ENCODE results near the gene UQCRC1. TPM values are rescaled to one million over a fixed set of nuclear protein-coding genes. Genes with fewer than 3 reads are reported as not detected.

The UQCRC1 gene
- total RNA-seq, 1 experiment from 2014 or later = 575 TPM

GRCh38 chr3:48592519-48593087, 16.8 kb downstream of the UQCRC1 start:
- no peak overlapping the region for H3K9ac ChIP-seq (ENCODE audit: low read length)
- CTCF ChIA-PET = no interaction called here
- DNase-seq = no peak
- H3K4me2 ChIP-seq (ENCODE audit: low read length) = no peak overlapping the region
- H3K27ac ChIP-seq (ENCODE audit: low read length) = no peak overlapping the region
- H3K36me3 ChIP-seq (ENCODE audit: low read depth, low read length) = peaks cover 5% of the 10 kb centered on the region
- H3K4me1 ChIP-seq (ENCODE audit: insufficient read depth, low read length) = peaks cover 29% of the 10 kb centered on the region
- H3K9me3 ChIP-seq (ENCODE audit: low read length) = no peaks in the 10 kb centered on the region
- POLR2A ChIA-PET (ENCODE audit: unreplicated experiment) = no interaction called here
- H3K79me2 ChIP-seq (ENCODE audit: low read length) = no peaks in the 10 kb centered on the region
- no peaks in the 10 kb centered on the region for H4K20me1 ChIP-seq (ENCODE audit: low read length)
- H3F3A ChIP-seq (ENCODE audit: low read length, unreplicated experiment) = no peaks in the 10 kb centered on the region
- no peaks in the 10 kb centered on the region for H3K9me2 ChIP-seq (replicated peaks; ENCODE audit: low read length)
- no TSS peak for BruUV-seq (replicated peaks)
- TF ChIP-seq EZH2 (IDR thresholded peaks at IDR 0.05; ENCODE audit: low read length, unreplicated experiment) (no peak), CTCF (conservative IDR thresholded peaks at IDR 0.05; ENCODE audit: low read depth, low read length) (no peak)
- no peak overlapping the region for H3K4me3 ChIP-seq (ENCODE audit: low read length)
- H2AFZ ChIP-seq (ENCODE audit: low read length) = no peak overlapping the region
- H3K27me3 ChIP-seq (ENCODE audit: low read length) = no peaks in the 10 kb centered on the region
- no peak for ATAC-seq
- intact Hi-C loops (cut with micrococcal nuclease) = no loop called here

DNA sequence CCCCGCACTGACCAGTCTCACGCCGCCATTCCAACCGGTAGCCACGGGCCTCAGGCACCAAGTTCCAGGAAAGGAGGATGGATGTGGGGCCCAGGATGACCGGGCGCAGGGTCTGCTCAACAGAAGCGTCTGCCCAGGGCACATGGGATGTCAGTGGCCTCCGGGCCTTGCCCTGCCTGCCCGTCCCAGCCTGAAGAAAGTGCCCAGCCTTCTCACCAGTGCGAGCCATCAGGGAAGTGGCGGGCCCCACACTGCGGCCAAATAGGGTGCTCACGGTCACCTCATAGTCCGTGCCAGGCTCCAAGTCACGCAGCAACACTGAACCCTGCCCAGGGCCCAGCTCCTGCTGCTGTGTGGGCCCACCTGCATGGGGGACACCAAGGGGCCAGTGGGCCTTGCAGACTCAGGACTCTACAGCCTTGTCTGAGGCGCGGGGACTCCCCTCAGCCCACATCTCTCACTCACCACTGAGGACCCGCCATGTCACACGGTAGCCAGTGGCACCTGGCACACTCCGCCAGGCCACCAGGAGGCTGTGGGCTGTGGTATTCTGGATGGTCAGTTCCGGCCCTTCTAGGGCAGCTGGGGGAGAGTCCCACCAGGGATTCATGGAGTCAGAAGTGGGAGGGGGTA, 17.4 kb downstream of the UQCRC1 start:
- intact Hi-C loops (cut with micrococcal nuclease) = no loop called here
- Histone ChIP-seq H3F3A (ENCODE audit: low read length, unreplicated experiment) (no peaks in the 10 kb centered on the region), H3K4me2 (ENCODE audit: low read length) (no peak overlapping the region), H2AFZ (ENCODE audit: low read length) (no peak overlapping the region), H3K36me3 (ENCODE audit: low read depth, low read length) (no peaks in the 10 kb centered on the region), H4K20me1 (ENCODE audit: low read length) (no peaks in the 10 kb centered on the region), H3K27me3 (ENCODE audit: low read length) (no peaks in the 10 kb centered on the region), H3K27ac (ENCODE audit: low read length) (no peak overlapping the region), H3K9me2 (replicated peaks; ENCODE audit: low read length) (no peaks in the 10 kb centered on the region), H3K9me3 (ENCODE audit: low read length) (no peaks in the 10 kb centered on the region), H3K4me3 (ENCODE audit: low read length) (no peak overlapping the region), H3K79me2 (ENCODE audit: low read length) (no peaks in the 10 kb centered on the region), H3K4me1 (ENCODE audit: insufficient read depth, low read length) (peaks cover 23% of the 10 kb centered on the region), H3K9ac (ENCODE audit: low read length) (no peak overlapping the region)
- no TSS peak for BruUV-seq (replicated peaks)
- DNase-seq = no peak
- CTCF ChIA-PET = no interaction called here
- TF ChIP-seq CTCF (conservative IDR thresholded peaks at IDR 0.05; ENCODE audit: low read depth, low read length) (no peak), EZH2 (IDR thresholded peaks at IDR 0.05; ENCODE audit: low read length, unreplicated experiment) (no peak), EZH2phosphoT487 (IDR thresholded peaks at IDR 0.05; ENCODE audit: borderline replicate concordance, low read length) (no peak)
- no peak for ATAC-seq
- POLR2A ChIA-PET (ENCODE audit: unreplicated experiment) = no interaction called here

DNA sequence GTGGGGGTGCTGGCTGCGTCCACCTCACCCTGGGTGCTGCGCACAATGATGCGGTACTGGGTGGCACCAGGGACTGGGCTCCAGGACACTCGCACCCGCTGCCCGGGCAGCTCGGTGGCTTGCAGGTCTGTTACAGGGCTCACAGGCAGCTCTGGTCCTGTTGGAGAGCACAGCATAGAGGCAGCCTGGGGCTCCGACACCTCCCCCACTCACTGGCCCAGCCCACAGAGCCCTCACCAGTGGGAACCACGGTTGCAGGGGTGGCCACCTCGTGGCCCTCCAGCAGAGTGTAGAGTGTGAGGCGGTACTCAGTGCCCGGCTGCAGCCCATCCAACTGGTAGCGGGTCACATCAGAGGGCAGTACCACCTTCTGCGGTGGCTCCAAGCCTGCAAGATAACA, 18.0 kb downstream of the UQCRC1 start:
- no peak for TF ChIP-seq CTCF (conservative IDR thresholded peaks at IDR 0.05; ENCODE audit: low read depth, low read length)
- TF ChIP-seq EZH2 (IDR thresholded peaks at IDR 0.05; ENCODE audit: low read length, unreplicated experiment) = no peak
- TF ChIP-seq EZH2phosphoT487 (IDR thresholded peaks at IDR 0.05; ENCODE audit: borderline replicate concordance, low read length) = no peak
- no peak for ATAC-seq
- Histone ChIP-seq H3K9me3 (ENCODE audit: low read length) (no peaks in the 10 kb centered on the region), H3K4me1 (ENCODE audit: insufficient read depth, low read length) (peaks cover 18% of the 10 kb centered on the region), H3K79me2 (ENCODE audit: low read length) (no peaks in the 10 kb centered on the region), H3K27me3 (ENCODE audit: low read length) (no peaks in the 10 kb centered on the region), H3K9me2 (replicated peaks; ENCODE audit: low read length) (no peaks in the 10 kb centered on the region), H3K27ac (ENCODE audit: low read length) (no peak overlapping the region), H4K20me1 (ENCODE audit: low read length) (no peaks in the 10 kb centered on the region), H3K4me3 (ENCODE audit: low read length) (no peak overlapping the region), H2AFZ (ENCODE audit: low read length) (no peak overlapping the region), H3K36me3 (ENCODE audit: low read depth, low read length) (no peaks in the 10 kb centered on the region), H3K9ac (ENCODE audit: low read length) (no peak overlapping the region), H3F3A (ENCODE audit: low read length, unreplicated experiment) (no peaks in the 10 kb centered on the region), H3K4me2 (ENCODE audit: low read length) (no peak overlapping the region)
- POLR2A ChIA-PET (ENCODE audit: unreplicated experiment) = no interaction called here
- no peak for DNase-seq
- CTCF ChIA-PET = interaction anchor here (0.5 kb wide), 1 partner anchor 11 kb away, joined by 8 read pairs; no protein-coding TSS in a partner anchor
- BruUV-seq (replicated peaks) = no TSS peak
- intact Hi-C loops (cut with micrococcal nuclease) = no loop called here
